Endodermal cell (in vitro differentiated cells): Measurements from ENCODE around the gene PHETA1. TPM values are rescaled to one million over a fixed set of nuclear protein-coding genes. Genes with fewer than 3 reads are reported as not detected.

Experiments
- DNase-seq: peaks from one replicate; pipeline ENCODE4 v3.0.0-alpha.2; 2017
- H3K27ac ChIP-seq: 2 replicates; pipeline ENCODE4 v1.5.1; 2013; ENCODE audit warnings: mild to moderate bottlenecking, low read depth, low read length, moderate library complexity
- H3K27me3 ChIP-seq: 2 replicates; pipeline ENCODE4 v1.6.1; 2013; ENCODE audit warnings: mild to moderate bottlenecking, low read length, moderate library complexity; ENCODE audit not compliant: insufficient read depth, control insufficient read depth, poor library complexity, severe bottlenecking
- H3K36me3 ChIP-seq: 2 replicates; pipeline ENCODE4 v1.7.0; 2013; ENCODE audit warnings: mild to moderate bottlenecking, low read length, moderate library complexity; ENCODE audit not compliant: control insufficient read depth, insufficient read depth
- H3K4me1 ChIP-seq: one replicate; pipeline ENCODE4 v1.7.0; 2013; ENCODE audit warnings: low read length; ENCODE audit not compliant: control insufficient read depth, insufficient read depth
- H3K4me3 ChIP-seq: 2 replicates; pipeline ENCODE4 v1.5.1; 2013; ENCODE audit warnings: mild to moderate bottlenecking, low read length, moderate library complexity
- H3K9ac ChIP-seq: 2 replicates; pipeline ENCODE4 v1.6.1; 2013; ENCODE audit warnings: mild to moderate bottlenecking, low read length, moderate library complexity; ENCODE audit not compliant: poor library complexity, severe bottlenecking; ENCODE audit errors: extremely low read depth
- H3K9me3 ChIP-seq: 2 replicates; pipeline ENCODE4 v1.6.1; 2013; ENCODE audit warnings: mild to moderate bottlenecking, low read length, moderate library complexity; ENCODE audit not compliant: control insufficient read depth
- H3K27ac Mint-ChIP-seq: 2 replicates; pipeline ENCODE4 v1.8.0; 2020; ENCODE audit warnings: mixed read lengths
- H3K27me3 Mint-ChIP-seq: 2 replicates; pipeline ENCODE4 v1.8.0; 2021; ENCODE audit warnings: mild to moderate bottlenecking, mixed read lengths; ENCODE audit not compliant: insufficient read depth
- H3K36me3 Mint-ChIP-seq: 2 replicates; pipeline ENCODE4 v1.8.0; 2020; ENCODE audit warnings: low read depth, mixed read lengths
- H3K4me1 Mint-ChIP-seq: 2 replicates; pipeline ENCODE4 v1.8.0; 2020; ENCODE audit warnings: mixed read lengths
- H3K4me3 Mint-ChIP-seq: 2 replicates; pipeline ENCODE4 v1.8.0; 2020; ENCODE audit warnings: mild to moderate bottlenecking, moderate library complexity, mixed read lengths
- H3K9me3 Mint-ChIP-seq: 2 replicates; pipeline ENCODE4 v1.8.0; 2020; ENCODE audit warnings: mild to moderate bottlenecking, mixed read lengths
- CTCF ChIP-seq: fragments of 200-600 bp; sonication (generic); conservative IDR thresholded peaks from 2 replicates; pipeline ENCODE4 v1.5.0; 2021; ENCODE audit warnings: antibody characterized with exemption, mild to moderate bottlenecking
- WGBS, 2 experiments: methylation state at CpG; one replicate each; pipeline versions ENCODE4 v1.1.5 to v1.1.7; 2013; ENCODE audit warnings: missing lambda C conversion rate in 2 of 2, mixed read lengths in 1 of 2; ENCODE audit not compliant: insufficient coverage in 1 of 2, insufficient read length in 1 of 2; 5-methylcytosine and 5-hydroxymethylcytosine counted together
- total RNA-seq, 2 donors: library from RNA; stranded (reverse); fragmentation: NEBNext Ultra II Directional in 1 of 2; extraction: Animal tissue kit (Norgen Biotek cat#: 25700) in 1 of 2; gene quantifications; 2 replicates in 1 of 2; 3 replicates in 1 of 2; pipeline ENCODE4 v1.2.1, GENCODE V29; 2021

Gene PHETA1
- total RNA-seq, 2 donors from 2014 or later = 15.0 to 19.2 TPM

GRCh38 chr12:111361717-111362576 lies 6.9 kb downstream of the PHETA1 start:
- Histone ChIP-seq H3K9ac (no peak overlapping the region), H3K36me3 (peaks cover 12% of the 10 kb centered on the region), H3K4me3 (no peak overlapping the region), H3K27ac (peak overlapping the region; percentile 32), H3K9me3 (no peaks in the 10 kb centered on the region), H3K27me3 (no peaks in the 10 kb centered on the region), H3K4me1 (no peaks in the 10 kb centered on the region)
- Mint-ChIP-seq H3K9me3 (no peaks in the 10 kb centered on the region), H3K4me3 (no peak overlapping the region), H3K4me1 (no peaks in the 10 kb centered on the region), H3K36me3 (peaks cover 19% of the 10 kb centered on the region), H3K27me3 (no peaks in the 10 kb centered on the region), H3K27ac (peak overlapping the region; percentile 77)
- TF ChIP-seq CTCF = no peak
- DNase-seq = no peak
- WGBS, 2 experiments = 85 to 86% methylated on average over 9 to 18 of the region's 18 CpGs

GRCh38 chr12:111361073-111361716 lies 7.7 kb downstream of the PHETA1 start:
- Histone ChIP-seq H3K36me3 (peaks cover 10% of the 10 kb centered on the region), H3K4me3 (no peak overlapping the region), H3K27ac (no peak overlapping the region), H3K9ac (no peak overlapping the region), H3K9me3 (no peaks in the 10 kb centered on the region), H3K4me1 (no peaks in the 10 kb centered on the region), H3K27me3 (no peaks in the 10 kb centered on the region)
- WGBS, 2 experiments = 89 to 94% methylated on average over 4 to 13 of the region's 13 CpGs
- no peaks in the 10 kb centered on the region for H3K27me3 Mint-ChIP-seq
- no peak for DNase-seq
- H3K4me3 Mint-ChIP-seq = no peak overlapping the region
- TF ChIP-seq CTCF = no peak
- peaks cover 15% of the 10 kb centered on the region for H3K36me3 Mint-ChIP-seq
- peak overlapping the region; percentile 55 for H3K27ac Mint-ChIP-seq
- no peaks in the 10 kb centered on the region for H3K4me1 Mint-ChIP-seq
- H3K9me3 Mint-ChIP-seq = no peaks in the 10 kb centered on the region

GRCh38 chr12:111360325-111360930 lies 8.5 kb downstream of the PHETA1 start:
- TF ChIP-seq CTCF = no peak
- H3K27ac Mint-ChIP-seq = no peak overlapping the region
- DNase-seq = no peak
- Histone ChIP-seq H3K9me3 (no peaks in the 10 kb centered on the region), H3K36me3 (peaks cover 4% of the 10 kb centered on the region), H3K27ac (peak overlapping the region; percentile 13), H3K27me3 (no peaks in the 10 kb centered on the region), H3K9ac (no peak overlapping the region), H3K4me1 (no peaks in the 10 kb centered on the region), H3K4me3 (no peak overlapping the region)
- WGBS, 2 experiments = 92% methylated on average over 4 to 9 of the region's 9 CpGs
- no peaks in the 10 kb centered on the region for H3K9me3 Mint-ChIP-seq
- no peaks in the 10 kb centered on the region for H3K27me3 Mint-ChIP-seq
- no peaks in the 10 kb centered on the region for H3K4me1 Mint-ChIP-seq
- no peak overlapping the region for H3K4me3 Mint-ChIP-seq
- peaks cover 8% of the 10 kb centered on the region for H3K36me3 Mint-ChIP-seq
